Skeletal muscle satellite cell (primary cell): ENCODE data around the gene SLCO4A1.

Experiments used
- H3K27me3 ChIP-seq: 2 replicates; pipeline ENCODE4 v1.7.0; 2013; ENCODE audit warnings: low read length; ENCODE audit not compliant: control insufficient read depth, insufficient read depth
- H3K36me3 ChIP-seq: 2 replicates; pipeline ENCODE4 v1.7.0; 2013; ENCODE audit warnings: mild to moderate bottlenecking, control low read depth, low read length; ENCODE audit not compliant: insufficient read depth
- H3K4me1 ChIP-seq: 2 replicates; pipeline ENCODE4 v1.7.0; 2013; ENCODE audit warnings: low read length; ENCODE audit not compliant: control insufficient read depth, insufficient read depth
- H3K4me2 ChIP-seq: 2 replicates; pipeline ENCODE4 v1.7.0; 2013; ENCODE audit warnings: mild to moderate bottlenecking, low read length
- H3K4me3 ChIP-seq: 2 replicates; pipeline ENCODE4 v1.7.0; 2013; ENCODE audit warnings: low read length
- H3K9ac ChIP-seq: 2 replicates; pipeline ENCODE4 v1.7.0; 2013; ENCODE audit warnings: mild to moderate bottlenecking, low read depth, low read length, moderate library complexity
- H3K9me3 ChIP-seq: replicated peaks from 2 replicates; pipeline ENCODE4 v1.7.0; 2013; ENCODE audit warnings: mild to moderate bottlenecking, control low read depth, low read length

Gene SLCO4A1

GRCh38 chr20:62644044-62644795 is 1.9 kb downstream of the SLCO4A1 start:
- H3K4me3 ChIP-seq = no peak overlapping the region
- no peaks in the 10 kb centered on the region for H3K9me3 ChIP-seq
- H3K36me3 ChIP-seq = no peaks in the 10 kb centered on the region
- H3K9ac ChIP-seq = no peak overlapping the region
- H3K4me1 ChIP-seq = peaks cover 4% of the 10 kb centered on the region
- no peak overlapping the region for H3K4me2 ChIP-seq
- peaks cover 82% of the 10 kb centered on the region for H3K27me3 ChIP-seq

GRCh38 chr20:62644802-62645496 is 2.6 kb downstream of the SLCO4A1 start:
- Histone ChIP-seq H3K4me1 (peaks cover 4% of the 10 kb centered on the region), H3K4me3 (no peak overlapping the region), H3K27me3 (peaks cover 76% of the 10 kb centered on the region)

GRCh38 chr20:62645613-62646012 is 3.3 kb downstream of the SLCO4A1 start:
- H3K4me3 ChIP-seq = no peak overlapping the region
- no peaks in the 10 kb centered on the region for H3K36me3 ChIP-seq
- no peaks in the 10 kb centered on the region for H3K9me3 ChIP-seq
- peaks cover 4% of the 10 kb centered on the region for H3K4me1 ChIP-seq
- no peak overlapping the region for H3K9ac ChIP-seq
- H3K4me2 ChIP-seq = no peak overlapping the region
- H3K27me3 ChIP-seq = peaks cover 70% of the 10 kb centered on the region

More at GRCh38 chr20:62644802-62645496, 2.6 kb downstream of the SLCO4A1 start:
- no peak overlapping the region for H3K4me2 ChIP-seq
- no peak overlapping the region for H3K9ac ChIP-seq
- H3K36me3 ChIP-seq = no peaks in the 10 kb centered on the region
- no peaks in the 10 kb centered on the region for H3K9me3 ChIP-seq

- no peak overlapping the region for H3K9ac ChIP-seq
- H3K4me3 ChIP-seq = no peak overlapping the region
- peaks cover 57% of the 10 kb centered on the region for H3K27me3 ChIP-seq
- H3K9me3 ChIP-seq = no peaks in the 10 kb centered on the region
- peaks cover 5% of the 10 kb centered on the region for H3K4me1 ChIP-seq
- no peak overlapping the region for H3K4me2 ChIP-seq
- H3K36me3 ChIP-seq = no peaks in the 10 kb centered on the region
Measured at GRCh38 chr20:62646851-62647520, 4.7 kb downstream of the SLCO4A1 start.

- Histone ChIP-seq H3K4me2 (no peak overlapping the region), H3K4me1 (peaks cover 12% of the 10 kb centered on the region), H3K9ac (no peak overlapping the region), H3K4me3 (no peak overlapping the region), H3K9me3 (no peaks in the 10 kb centered on the region), H3K36me3 (no peaks in the 10 kb centered on the region), H3K27me3 (peaks cover 51% of the 10 kb centered on the region)
Measured at GRCh38 chr20:62647521-62648317, 5.4 kb downstream of the SLCO4A1 start.

GRCh38 chr20:62648318-62648995 is 6.2 kb downstream of the SLCO4A1 start:
- Histone ChIP-seq H3K9me3 (no peaks in the 10 kb centered on the region), H3K36me3 (no peaks in the 10 kb centered on the region), H3K4me2 (no peak overlapping the region), H3K4me1 (peaks cover 17% of the 10 kb centered on the region), H3K9ac (no peak overlapping the region), H3K27me3 (peaks cover 44% of the 10 kb centered on the region), H3K4me3 (no peak overlapping the region)

- H3K36me3 ChIP-seq = no peaks in the 10 kb centered on the region
- H3K9ac ChIP-seq = no peak overlapping the region
- no peak overlapping the region for H3K4me2 ChIP-seq
- H3K4me3 ChIP-seq = no peak overlapping the region
- H3K4me1 ChIP-seq = peaks cover 17% of the 10 kb centered on the region
- H3K27me3 ChIP-seq = peaks cover 37% of the 10 kb centered on the region
- no peaks in the 10 kb centered on the region for H3K9me3 ChIP-seq
Measured at GRCh38 chr20:62649140-62649539, 6.8 kb downstream of the SLCO4A1 start.

GRCh38 chr20:62650551-62651284 is 8.4 kb downstream of the SLCO4A1 start:
- H3K9ac ChIP-seq = no peak overlapping the region
- peaks cover 24% of the 10 kb centered on the region for H3K27me3 ChIP-seq
- peaks cover 17% of the 10 kb centered on the region for H3K4me1 ChIP-seq
- no peaks in the 10 kb centered on the region for H3K9me3 ChIP-seq
- H3K4me3 ChIP-seq = no peak overlapping the region
- H3K36me3 ChIP-seq = no peaks in the 10 kb centered on the region
- no peak overlapping the region for H3K4me2 ChIP-seq

- no peaks in the 10 kb centered on the region for H3K9me3 ChIP-seq
- H3K9ac ChIP-seq = no peak overlapping the region
- no peak overlapping the region for H3K4me3 ChIP-seq
- no peak overlapping the region for H3K4me2 ChIP-seq
- H3K36me3 ChIP-seq = no peaks in the 10 kb centered on the region
- peaks cover 17% of the 10 kb centered on the region for H3K4me1 ChIP-seq
- H3K27me3 ChIP-seq = peaks cover 17% of the 10 kb centered on the region
Measured at GRCh38 chr20:62651285-62652021, 9.2 kb downstream of the SLCO4A1 start.
